ENCODE measurements around the gene GDF10.

Gene GDF10

GRCh38 chr10:47322300-47323061 lies 22.5 kb downstream of the GDF10 start, which contains the start of gene GDF2:
Gene GDF2, plus strand, starts transcription at chr10:47322454. Its CDS starts 215 bp downstream, at chr10:47322669.
- Histone ChIP-seq H3K4me3 (ENCODE audit: insufficient read depth, low read depth, low read length) (no peak within 1 kb of the TSS), H3K27me3 (ENCODE audit: control insufficient read depth, insufficient read depth, low read length, poor library complexity, severe bottlenecking) (no peaks in the 10 kb centered on the region), H3K27ac (ENCODE audit: insufficient read depth, low read depth, low read length, poor library complexity, severe bottlenecking) (no peak within 1 kb of the TSS), H3K4me1 (ENCODE audit: control insufficient read depth, insufficient read depth, low read length) (no peaks in the 10 kb centered on the region), H3K36me3 (ENCODE audit: control insufficient read depth, insufficient read depth, low read length) (no peaks in the 10 kb centered on the region), H3K9me3 (ENCODE audit: control insufficient read depth, low read length) (no peaks in the 10 kb centered on the region)
- WGBS, 2 experiments, result 92 to 95% methylated on average over 35 of the region's 35 CpGs

GRCh38 chr10:47323087-47323486 lies 23.1 kb downstream of the GDF10 start:
- H3K9me3 ChIP-seq (ENCODE audit: control insufficient read depth, low read length), result no peaks in the 10 kb centered on the region
- WGBS, 2 experiments, result 90% methylated on average over 1 of the region's 1 CpG
- H3K36me3 ChIP-seq (ENCODE audit: control insufficient read depth, insufficient read depth, low read length), result no peaks in the 10 kb centered on the region
- no peak overlapping the region for H3K27ac ChIP-seq (ENCODE audit: insufficient read depth, low read depth, low read length, poor library complexity, severe bottlenecking)
- no peaks in the 10 kb centered on the region for H3K4me1 ChIP-seq (ENCODE audit: control insufficient read depth, insufficient read depth, low read length)
- H3K27me3 ChIP-seq (ENCODE audit: control insufficient read depth, insufficient read depth, low read length, poor library complexity, severe bottlenecking), result no peaks in the 10 kb centered on the region
- no peak overlapping the region for H3K4me3 ChIP-seq (ENCODE audit: insufficient read depth, low read depth, low read length)

GRCh38 chr10:47323636-47324296 lies 23.8 kb downstream of the GDF10 start:
- 91 to 93% methylated on average over 4 to 5 of the region's 5 CpGs for WGBS, 2 experiments
- Histone ChIP-seq H3K4me3 (ENCODE audit: insufficient read depth, low read depth, low read length) (no peak overlapping the region), H3K27me3 (ENCODE audit: control insufficient read depth, insufficient read depth, low read length, poor library complexity, severe bottlenecking) (no peaks in the 10 kb centered on the region), H3K27ac (ENCODE audit: insufficient read depth, low read depth, low read length, poor library complexity, severe bottlenecking) (no peak overlapping the region), H3K9me3 (ENCODE audit: control insufficient read depth, low read length) (no peaks in the 10 kb centered on the region), H3K4me1 (ENCODE audit: control insufficient read depth, insufficient read depth, low read length) (no peaks in the 10 kb centered on the region), H3K36me3 (ENCODE audit: control insufficient read depth, insufficient read depth, low read length) (no peaks in the 10 kb centered on the region)

DNA sequence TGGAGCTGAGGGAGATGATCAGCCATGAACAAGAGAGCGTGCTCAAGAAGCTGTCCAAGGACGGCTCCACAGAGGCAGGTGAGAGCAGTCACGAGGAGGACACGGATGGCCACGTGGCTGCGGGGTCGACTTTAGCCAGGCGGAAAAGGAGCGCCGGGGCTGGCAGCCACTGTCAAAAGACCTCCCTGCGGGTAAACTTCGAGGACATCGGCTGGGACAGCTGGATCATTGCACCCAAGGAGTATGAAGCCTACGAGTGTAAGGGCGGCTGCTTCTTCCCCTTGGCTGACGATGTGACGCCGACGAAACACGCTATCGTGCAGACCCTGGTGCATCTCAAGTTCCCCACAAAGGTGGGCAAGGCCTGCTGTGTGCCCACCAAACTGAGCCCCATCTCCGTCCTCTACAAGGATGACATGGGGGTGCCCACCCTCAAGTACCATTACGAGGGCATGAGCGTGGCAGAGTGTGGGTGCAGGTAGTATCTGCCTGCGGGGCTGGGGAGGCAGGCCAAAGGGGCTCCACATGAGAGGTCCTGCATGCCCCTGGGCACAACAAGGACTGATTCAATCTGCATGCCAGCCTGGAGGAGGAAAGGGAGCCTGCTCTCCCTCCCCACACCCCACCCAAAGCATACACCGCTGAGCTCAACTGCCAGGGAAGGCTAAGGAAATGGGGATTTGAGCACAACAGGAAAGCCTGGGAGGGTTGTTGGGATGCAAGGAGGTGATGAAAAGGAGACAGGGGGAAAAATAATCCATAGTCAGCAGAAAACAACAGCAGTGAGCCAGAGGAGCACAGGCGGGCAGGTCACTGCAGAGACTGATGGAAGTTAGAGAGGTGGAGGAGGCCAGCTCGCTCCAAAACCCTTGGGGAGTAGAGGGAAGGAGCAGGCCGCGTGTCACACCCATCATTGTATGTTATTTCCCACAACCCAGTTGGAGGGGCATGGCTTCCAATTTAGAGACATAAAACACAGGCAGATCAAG lies 25.6 kb downstream of the GDF10 start:
- no peaks in the 10 kb centered on the region for H3K36me3 ChIP-seq (ENCODE audit: control insufficient read depth, insufficient read depth, low read length)
- 94 to 95% methylated on average over 29 to 30 of the region's 30 CpGs for WGBS, 2 experiments
- no peaks in the 10 kb centered on the region for H3K27me3 ChIP-seq (ENCODE audit: control insufficient read depth, insufficient read depth, low read length, poor library complexity, severe bottlenecking)
- no peaks in the 10 kb centered on the region for H3K9me3 ChIP-seq (ENCODE audit: control insufficient read depth, low read length)
- no peak overlapping the region for H3K4me3 ChIP-seq (ENCODE audit: insufficient read depth, low read depth, low read length)
- H3K4me1 ChIP-seq (ENCODE audit: control insufficient read depth, insufficient read depth, low read length), result no peaks in the 10 kb centered on the region
- no peak overlapping the region for H3K27ac ChIP-seq (ENCODE audit: insufficient read depth, low read depth, low read length, poor library complexity, severe bottlenecking)

- Histone ChIP-seq H3K27me3 (ENCODE audit: control insufficient read depth, insufficient read depth, low read length, poor library complexity, severe bottlenecking) (no peaks in the 10 kb centered on the region), H3K4me1 (ENCODE audit: control insufficient read depth, insufficient read depth, low read length) (no peaks in the 10 kb centered on the region), H3K9me3 (ENCODE audit: control insufficient read depth, low read length) (no peaks in the 10 kb centered on the region), H3K27ac (ENCODE audit: insufficient read depth, low read depth, low read length, poor library complexity, severe bottlenecking) (no peak overlapping the region), H3K4me3 (ENCODE audit: insufficient read depth, low read depth, low read length) (no peak overlapping the region), H3K36me3 (ENCODE audit: control insufficient read depth, insufficient read depth, low read length) (no peaks in the 10 kb centered on the region)
- 89 to 92% methylated on average over 5 of the region's 5 CpGs for WGBS, 2 experiments
These were observed 26.4 kb downstream of the GDF10 start for GRCh38 chr10:47326306-47326926.

- no peaks in the 10 kb centered on the region for H3K4me1 ChIP-seq (ENCODE audit: control insufficient read depth, insufficient read depth, low read length)
- no peak overlapping the region for H3K27ac ChIP-seq (ENCODE audit: insufficient read depth, low read depth, low read length, poor library complexity, severe bottlenecking)
- 95% methylated on average over 10 to 11 of the region's 11 CpGs for WGBS, 2 experiments
- H3K9me3 ChIP-seq (ENCODE audit: control insufficient read depth, low read length), result no peaks in the 10 kb centered on the region
- H3K36me3 ChIP-seq (ENCODE audit: control insufficient read depth, insufficient read depth, low read length), result no peaks in the 10 kb centered on the region
- H3K27me3 ChIP-seq (ENCODE audit: control insufficient read depth, insufficient read depth, low read length, poor library complexity, severe bottlenecking), result no peaks in the 10 kb centered on the region
- H3K4me3 ChIP-seq (ENCODE audit: insufficient read depth, low read depth, low read length), result no peak overlapping the region
These were observed 26.9 kb downstream of the GDF10 start for GRCh38 chr10:47326927-47327330.

DNA sequence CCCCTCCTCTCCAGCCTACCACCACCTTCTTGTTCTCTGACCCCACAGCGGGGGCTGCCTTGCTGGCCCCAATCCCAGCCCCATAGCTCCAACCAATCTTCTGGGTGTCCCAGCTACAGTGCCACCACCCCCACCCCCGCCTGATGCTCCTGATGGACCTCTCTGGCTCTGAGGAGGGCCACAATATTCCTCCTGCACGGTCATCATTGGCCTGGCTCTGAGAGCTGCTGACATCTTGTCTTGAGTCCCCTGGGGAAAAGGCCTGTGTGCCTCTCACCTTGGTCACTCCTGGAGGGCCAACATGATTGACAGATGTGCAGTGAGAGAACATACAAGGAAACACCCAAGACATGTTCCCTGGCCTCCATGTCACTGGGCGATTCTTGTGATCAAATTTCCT lies 29.9 kb downstream of the GDF10 start:
- H3K4me1 ChIP-seq (ENCODE audit: control insufficient read depth, insufficient read depth, low read length), result no peaks in the 10 kb centered on the region
- no peaks in the 10 kb centered on the region for H3K36me3 ChIP-seq (ENCODE audit: control insufficient read depth, insufficient read depth, low read length)
- WGBS, 2 experiments, result 88 to 93% methylated on average over 4 of the region's 4 CpGs
- H3K27me3 ChIP-seq (ENCODE audit: control insufficient read depth, insufficient read depth, low read length, poor library complexity, severe bottlenecking), result no peaks in the 10 kb centered on the region
- no peak overlapping the region for H3K4me3 ChIP-seq (ENCODE audit: insufficient read depth, low read depth, low read length)
- H3K27ac ChIP-seq (ENCODE audit: insufficient read depth, low read depth, low read length, poor library complexity, severe bottlenecking), result no peak overlapping the region
- no peaks in the 10 kb centered on the region for H3K9me3 ChIP-seq (ENCODE audit: control insufficient read depth, low read length)

GRCh38 chr10:47330366-47330765 lies 30.4 kb downstream of the GDF10 start:
- H3K27me3 ChIP-seq (ENCODE audit: control insufficient read depth, insufficient read depth, low read length, poor library complexity, severe bottlenecking), result no peaks in the 10 kb centered on the region
- 93 to 95% methylated on average over 3 of the region's 3 CpGs for whole genome bisulfite sequencing, 2 experiments
- no peak overlapping the region for H3K4me3 ChIP-seq (ENCODE audit: insufficient read depth, low read depth, low read length)
- no peaks in the 10 kb centered on the region for H3K36me3 ChIP-seq (ENCODE audit: control insufficient read depth, insufficient read depth, low read length)
- no peaks in the 10 kb centered on the region for H3K4me1 ChIP-seq (ENCODE audit: control insufficient read depth, insufficient read depth, low read length)
- no peaks in the 10 kb centered on the region for H3K9me3 ChIP-seq (ENCODE audit: control insufficient read depth, low read length)
- H3K27ac ChIP-seq (ENCODE audit: insufficient read depth, low read depth, low read length, poor library complexity, severe bottlenecking), result no peak overlapping the region

DNA sequence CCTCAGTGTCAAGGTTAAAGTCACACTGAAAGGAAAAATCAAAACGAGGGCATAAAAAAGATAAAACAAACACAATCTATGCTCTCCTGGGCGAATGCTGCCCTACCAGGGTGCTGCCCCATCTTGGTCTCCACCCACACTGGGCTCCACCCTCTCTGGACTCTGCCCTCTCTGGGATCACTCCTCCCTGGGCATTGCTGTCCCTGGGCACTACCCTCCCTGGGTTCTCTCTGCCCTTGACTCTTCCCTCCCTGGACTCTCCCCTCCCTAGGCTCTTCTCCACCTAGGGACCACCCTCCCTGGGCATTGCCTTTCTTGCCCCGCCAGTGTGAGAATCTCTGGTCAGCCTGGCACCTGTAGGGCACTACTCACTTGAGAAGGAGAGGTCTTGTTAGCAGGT lies 30.8 kb downstream of the GDF10 start:
- Histone ChIP-seq H3K27me3 (ENCODE audit: control insufficient read depth, insufficient read depth, low read length, poor library complexity, severe bottlenecking) (no peaks in the 10 kb centered on the region), H3K36me3 (ENCODE audit: control insufficient read depth, insufficient read depth, low read length) (no peaks in the 10 kb centered on the region), H3K9me3 (ENCODE audit: control insufficient read depth, low read length) (no peaks in the 10 kb centered on the region), H3K4me1 (ENCODE audit: control insufficient read depth, insufficient read depth, low read length) (no peaks in the 10 kb centered on the region), H3K4me3 (ENCODE audit: insufficient read depth, low read depth, low read length) (no peak overlapping the region), H3K27ac (ENCODE audit: insufficient read depth, low read depth, low read length, poor library complexity, severe bottlenecking) (no peak overlapping the region)
- WGBS, 2 experiments, result 87 to 89% methylated on average over 3 of the region's 3 CpGs
